LNCAP (cell line): ENCODE measurements around the gene MEGF6.

ENCODE experiments used
- CTCF ChIP-seq: fragments of 450-650 bp; IDR thresholded peaks from 2 replicates; pipeline ENCODE4 v1.5.1; 2017; ENCODE audit warnings: mild to moderate bottlenecking

Gene MEGF6

GRCh38 chr1:3460672-3461131 is 150.6 kb downstream of the MEGF6 start:
- TF ChIP-seq CTCF = no peak

GRCh38 chr1:3459940-3460671 is 151.2 kb downstream of the MEGF6 start:
- TF ChIP-seq CTCF = no peak

GRCh38 chr1:3459051-3459908 is 152.0 kb downstream of the MEGF6 start:
- TF ChIP-seq CTCF = no peak

- no peak for TF ChIP-seq CTCF
Observed at GRCh38 chr1:3457910-3458883, 153.1 kb downstream of the MEGF6 start.

- no peak for TF ChIP-seq CTCF
Observed at GRCh38 chr1:3456964-3457909, 154.1 kb downstream of the MEGF6 start.

GRCh38 chr1:3456449-3456963 is 154.8 kb downstream of the MEGF6 start:
- TF ChIP-seq CTCF = no peak
